CD4-positive, alpha-beta T cell treated with Interferon gamma for 1 hour (primary cell): ENCODE results near the gene TMEM63B.
"Not testable (repeated sequence)": the region's sequence is repeated elsewhere in the genome, so short reads cannot be mapped to it uniquely, and the experiment has no call there.

ENCODE experiments used
- DNase-seq: peaks from one replicate; pipeline ENCODE4 v3.0.0-alpha.2; 2020

The TMEM63B gene

DNA sequence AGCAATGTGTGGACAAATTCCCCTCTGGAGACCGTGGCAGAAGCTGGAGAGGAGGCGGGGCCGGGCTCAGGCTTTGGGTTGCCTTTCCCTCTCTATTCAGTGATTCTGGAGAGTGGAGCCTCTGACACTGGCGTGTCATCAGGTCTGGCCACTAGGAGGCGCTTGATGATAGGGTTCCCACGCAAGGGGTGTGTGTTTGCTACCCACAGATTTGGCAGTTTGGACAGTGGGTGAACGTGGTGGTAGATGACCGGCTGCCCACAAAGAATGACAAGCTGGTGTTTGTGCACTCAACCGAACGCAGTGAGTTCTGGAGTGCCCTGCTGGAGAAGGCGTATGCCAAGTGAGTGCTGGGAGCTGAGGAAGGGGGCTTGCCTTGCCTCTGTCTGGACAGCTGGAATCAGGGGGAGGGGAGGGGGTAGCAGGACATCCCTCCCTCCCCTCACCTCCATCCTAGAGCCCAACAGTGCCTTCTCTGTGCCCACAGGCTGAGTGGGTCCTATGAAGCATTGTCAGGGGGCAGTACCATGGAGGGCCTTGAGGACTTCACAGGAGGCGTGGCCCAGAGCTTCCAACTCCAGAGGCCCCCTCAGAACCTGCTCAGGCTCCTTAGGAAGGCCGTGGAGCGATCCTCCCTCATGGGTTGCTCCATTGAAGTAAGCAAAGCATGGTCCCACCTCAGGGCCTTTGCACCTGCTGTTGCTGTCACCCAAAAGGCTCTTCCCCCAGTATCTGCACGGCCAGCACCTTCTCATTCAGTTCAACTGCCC lies 45.6 kb downstream of the TMEM63B start:
- DNase-seq, result peak; percentile 72

DNA sequence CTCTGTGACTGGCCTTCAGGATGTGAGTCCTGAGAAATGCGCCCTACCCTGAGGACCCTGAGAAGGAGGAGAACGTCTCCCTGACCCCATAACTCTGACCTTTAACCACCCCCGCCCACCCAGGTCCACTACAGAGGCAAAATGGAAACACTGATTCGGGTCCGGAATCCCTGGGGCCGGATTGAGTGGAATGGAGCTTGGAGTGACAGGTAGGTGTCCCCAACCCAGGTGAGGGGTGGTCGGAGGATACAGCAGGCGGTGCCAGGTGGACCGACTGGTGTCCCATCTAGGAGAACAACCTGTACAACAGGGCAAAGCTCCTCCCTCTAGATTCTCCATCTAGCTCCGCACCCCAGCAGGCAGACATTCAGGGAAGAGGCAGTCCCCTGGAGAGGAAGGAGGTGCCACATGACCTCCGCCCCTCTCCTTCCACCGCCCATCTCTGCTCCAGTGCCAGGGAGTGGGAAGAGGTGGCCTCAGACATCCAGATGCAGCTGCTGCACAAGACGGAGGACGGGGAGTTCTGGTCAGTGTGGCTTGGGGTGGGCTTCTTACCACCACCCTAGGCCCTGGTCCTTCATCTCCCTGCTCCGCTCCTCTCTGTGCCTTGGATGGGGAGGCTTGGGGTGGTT lies 48.9 kb downstream of the TMEM63B start:
- no peak for DNase-seq

DNA sequence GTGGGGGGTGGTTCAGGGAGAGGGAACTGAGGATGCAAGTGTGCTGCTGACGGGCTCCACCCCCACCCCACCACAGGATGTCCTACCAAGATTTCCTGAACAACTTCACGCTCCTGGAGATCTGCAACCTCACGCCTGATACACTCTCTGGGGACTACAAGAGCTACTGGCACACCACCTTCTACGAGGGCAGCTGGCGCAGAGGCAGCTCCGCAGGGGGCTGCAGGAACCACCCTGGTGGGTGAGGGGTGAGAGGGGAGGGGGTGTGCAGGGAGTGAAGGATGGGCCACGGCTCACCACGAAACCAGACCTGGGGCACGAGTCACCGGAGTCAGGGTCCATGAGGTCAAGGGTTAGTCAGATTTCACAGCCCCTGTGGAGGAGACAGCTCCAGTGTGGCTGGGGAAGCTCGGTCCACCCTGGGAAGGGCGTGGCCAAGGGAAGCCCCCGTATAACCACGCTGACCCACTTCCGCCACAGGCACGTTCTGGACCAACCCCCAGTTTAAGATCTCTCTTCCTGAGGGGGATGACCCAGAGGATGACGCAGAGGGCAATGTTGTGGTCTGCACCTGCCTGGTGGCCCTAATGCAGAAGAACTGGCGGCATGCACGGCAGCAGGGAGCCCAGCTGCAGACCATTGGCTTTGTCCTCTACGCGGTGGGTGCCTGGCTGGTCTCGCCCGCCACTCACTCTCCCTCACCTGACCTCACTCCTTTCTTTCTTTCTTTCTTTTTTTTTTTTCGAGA lies 49.6 kb downstream of the TMEM63B start:
- DNase-seq, result peak; percentile 51

DNA sequence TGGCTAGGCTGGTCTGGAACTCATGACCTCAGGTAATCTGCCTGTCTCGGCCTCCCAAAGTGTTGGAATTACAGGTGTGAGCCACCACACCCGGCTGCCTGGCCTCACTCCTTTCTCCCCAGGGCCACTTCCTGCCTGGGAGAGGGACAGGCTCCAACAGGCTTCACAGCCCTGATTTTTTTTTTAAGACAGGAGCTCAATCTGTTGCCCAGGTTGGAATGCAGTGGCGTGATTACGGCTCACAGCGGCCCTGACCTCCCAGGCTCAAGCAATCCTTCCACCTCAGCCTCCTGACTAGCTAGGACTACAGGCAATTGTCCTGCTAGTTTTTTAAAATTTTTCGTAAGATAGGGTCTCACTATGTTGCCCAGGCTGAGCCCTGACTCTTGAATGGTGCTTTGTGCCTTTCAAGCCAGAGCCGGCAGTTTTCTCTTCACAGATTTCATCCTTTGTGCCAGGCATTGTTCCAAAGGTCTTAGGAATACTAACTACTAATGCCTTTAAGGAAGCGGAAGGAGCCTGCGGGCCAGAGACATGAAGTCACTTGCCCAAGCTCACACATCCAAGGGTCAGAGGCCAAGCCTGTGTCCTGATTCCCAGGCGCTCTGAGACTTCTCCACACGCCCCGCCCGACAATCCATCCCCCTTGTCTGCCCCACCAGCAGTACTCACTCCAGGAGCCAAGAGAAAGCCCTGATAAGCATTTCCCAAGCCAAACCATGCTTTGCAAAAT lies 50.5 kb downstream of the TMEM63B start:
- no peak for DNase-seq

DNA sequence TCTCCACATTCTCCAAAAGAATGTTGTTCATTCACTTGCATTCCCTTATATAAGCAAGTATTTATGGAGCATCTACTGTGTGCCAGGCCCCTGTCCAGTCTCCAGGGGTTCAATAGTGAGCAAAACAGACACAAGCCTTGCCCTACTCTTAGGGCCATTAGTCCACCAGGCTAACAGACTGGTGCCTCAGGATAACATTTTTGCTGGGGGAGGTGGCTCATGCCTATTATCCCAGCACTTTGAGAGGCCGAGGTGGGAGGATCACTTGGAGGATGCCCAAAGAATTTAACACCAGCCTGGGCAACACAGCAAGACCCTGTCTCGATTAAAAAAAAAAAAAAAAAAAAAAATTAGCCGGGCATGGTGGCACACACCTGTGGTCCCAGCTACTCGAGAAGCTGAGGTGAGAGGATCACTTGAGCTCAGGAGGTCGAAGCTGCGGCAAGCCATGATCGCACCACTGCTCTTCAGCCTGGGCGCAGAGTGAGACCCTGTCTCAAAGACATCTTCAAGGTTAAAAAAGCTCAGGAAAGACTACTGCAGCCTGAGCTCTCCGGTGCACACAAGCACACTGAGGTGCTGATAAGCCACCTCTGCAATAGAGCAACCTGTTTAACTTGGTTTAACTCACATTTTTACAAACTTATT lies 51.2 kb downstream of the TMEM63B start:
- no peak for DNase-seq

DNA sequence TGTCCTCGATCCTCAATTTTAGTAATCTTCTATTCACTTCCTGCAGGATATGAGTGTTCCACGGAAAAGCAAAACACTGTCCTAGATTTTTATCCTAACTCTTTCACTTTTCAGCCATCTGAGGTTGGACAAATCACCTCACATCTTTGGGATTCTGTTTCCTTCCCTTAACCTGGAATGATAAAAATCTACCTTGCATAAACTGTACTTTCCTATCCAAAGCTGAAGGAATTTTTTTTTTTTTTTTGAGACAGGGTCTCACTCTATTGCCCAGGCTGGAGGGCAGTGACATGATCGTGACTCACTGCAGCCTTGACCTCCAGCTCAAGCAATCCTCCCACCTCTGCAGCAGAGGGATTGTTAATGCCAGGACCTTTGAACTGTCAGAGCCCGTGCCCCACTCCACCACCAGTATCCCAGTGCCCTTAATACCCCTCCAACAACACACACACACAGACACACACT lies 51.8 kb downstream of the TMEM63B start:
- DNase-seq, result no peak

- DNase-seq, result no peak
Observed at GRCh38 chr6:44179648-44180047, 52.3 kb downstream of the TMEM63B start.

DNA sequence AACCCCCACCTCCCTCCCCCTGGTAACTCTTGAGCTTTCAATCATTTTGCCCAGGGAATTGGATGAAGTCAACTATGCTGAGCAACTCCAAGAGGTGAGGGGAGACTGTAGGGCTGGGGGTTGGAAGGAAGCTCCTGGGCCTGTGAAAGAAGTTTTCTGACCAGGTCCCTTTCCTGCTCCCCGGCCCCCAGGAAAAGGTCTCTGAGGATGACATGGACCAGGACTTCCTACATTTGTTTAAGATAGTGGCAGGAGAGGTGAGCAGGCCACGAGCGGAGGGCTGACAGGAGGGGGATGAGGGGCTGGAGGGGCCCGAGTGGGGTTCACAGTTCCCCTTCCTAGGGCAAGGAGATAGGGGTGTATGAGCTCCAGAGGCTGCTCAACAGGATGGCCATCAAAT lies 53.1 kb downstream of the TMEM63B start:
- DNase-seq, result no peak

DNA sequence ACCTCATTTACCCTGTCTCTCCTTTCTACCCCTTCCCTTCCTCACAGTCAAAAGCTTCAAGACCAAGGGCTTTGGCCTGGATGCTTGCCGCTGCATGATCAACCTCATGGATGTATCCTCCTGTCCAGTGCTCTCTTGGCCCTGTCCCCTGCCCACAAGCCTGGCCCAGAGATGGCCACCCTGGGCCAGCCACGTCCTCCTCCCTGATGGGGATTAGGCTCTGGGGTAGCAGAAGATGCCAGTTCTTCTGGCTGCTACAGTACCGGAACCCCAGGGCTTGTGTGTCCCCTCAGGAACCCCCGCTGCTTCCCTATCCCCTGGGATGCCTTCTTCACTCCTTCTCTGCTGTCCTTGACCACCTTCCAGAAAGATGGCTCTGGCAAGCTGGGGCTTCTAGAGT lies 53.5 kb downstream of the TMEM63B start:
- DNase-seq, result no peak

DNA sequence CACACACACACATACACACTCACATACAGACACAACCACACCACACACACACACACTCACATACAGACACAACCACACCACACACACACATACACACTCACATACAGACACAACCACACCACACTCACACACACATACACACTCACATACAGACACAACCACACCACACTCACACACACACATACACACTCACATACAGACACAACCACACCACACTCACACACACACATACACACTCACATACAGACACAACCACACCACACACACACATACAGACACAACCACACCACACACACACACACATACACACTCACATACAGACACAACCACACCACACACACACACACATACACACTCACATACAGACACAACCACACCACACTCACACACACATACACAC lies 54.4 kb downstream of the TMEM63B start:
- DNase-seq, result not testable (repeated sequence)

- DNase-seq, result no peak
Observed at GRCh38 chr6:44182911-44183390, 55.6 kb downstream of the TMEM63B start.

DNA sequence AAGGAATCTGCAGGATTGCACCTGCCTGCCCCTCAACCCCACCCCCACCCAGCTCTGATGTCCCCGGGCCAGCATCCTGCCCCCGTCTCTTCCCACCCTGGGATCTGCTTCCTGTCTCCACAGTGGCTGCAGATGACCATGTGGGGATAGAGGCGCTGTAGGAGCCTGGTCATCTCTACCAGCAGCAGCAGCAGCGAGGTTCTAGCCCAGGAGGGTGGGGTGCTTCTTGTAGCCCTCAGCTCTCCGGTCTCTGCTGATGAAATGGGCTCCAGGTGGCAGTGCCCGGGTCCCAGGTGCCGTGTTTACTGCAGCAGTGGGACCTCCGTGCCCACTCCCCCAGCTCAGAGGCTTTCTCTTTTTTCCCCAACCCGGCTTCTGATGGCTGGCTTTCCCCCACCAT lies 56.4 kb downstream of the TMEM63B start:
- DNase-seq, result no peak

DNA sequence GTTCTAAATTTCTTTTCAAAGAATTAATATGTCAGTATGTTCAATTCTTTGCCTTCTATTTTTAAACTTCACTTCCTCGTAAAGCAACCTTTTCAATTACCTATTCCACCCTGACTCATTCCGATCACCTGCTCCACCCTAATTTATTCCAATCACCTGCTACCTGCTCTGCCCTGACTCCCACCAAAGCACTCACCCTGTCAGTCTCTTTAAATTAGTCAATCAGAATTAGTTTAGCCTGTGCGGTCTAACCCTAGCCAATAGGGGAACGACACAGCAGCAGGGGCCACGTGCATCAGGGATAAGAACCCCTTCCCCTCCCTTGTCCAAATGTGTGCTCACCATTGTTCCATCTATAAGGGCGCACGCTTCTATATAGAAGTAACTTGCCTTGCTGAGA lies 58.0 kb downstream of the TMEM63B start:
- DNase-seq, result not testable (repeated sequence)

- DNase-seq, result no peak
Observed at GRCh38 chr6:44185953-44186634, 58.7 kb downstream of the TMEM63B start.

DNA sequence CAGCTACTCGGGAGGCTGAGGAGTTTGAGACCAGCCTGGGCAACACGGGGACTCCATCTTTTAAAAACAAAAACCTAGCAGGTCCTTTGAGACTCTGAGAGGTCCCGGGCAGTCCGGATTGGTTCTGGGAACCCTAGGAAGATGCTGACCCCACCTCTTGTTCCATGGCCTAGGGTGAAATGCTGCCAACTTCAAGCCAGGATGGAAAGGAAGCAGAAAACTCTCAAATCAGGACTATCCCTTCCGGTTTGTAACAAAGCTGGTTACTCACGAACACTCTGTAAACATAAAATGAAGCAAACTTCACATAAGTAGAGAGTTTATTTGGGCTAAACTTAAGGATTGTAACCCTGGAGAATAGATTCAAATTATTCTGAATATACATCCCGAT lies 59.3 kb downstream of the TMEM63B start:
- DNase-seq, result no peak

DNA sequence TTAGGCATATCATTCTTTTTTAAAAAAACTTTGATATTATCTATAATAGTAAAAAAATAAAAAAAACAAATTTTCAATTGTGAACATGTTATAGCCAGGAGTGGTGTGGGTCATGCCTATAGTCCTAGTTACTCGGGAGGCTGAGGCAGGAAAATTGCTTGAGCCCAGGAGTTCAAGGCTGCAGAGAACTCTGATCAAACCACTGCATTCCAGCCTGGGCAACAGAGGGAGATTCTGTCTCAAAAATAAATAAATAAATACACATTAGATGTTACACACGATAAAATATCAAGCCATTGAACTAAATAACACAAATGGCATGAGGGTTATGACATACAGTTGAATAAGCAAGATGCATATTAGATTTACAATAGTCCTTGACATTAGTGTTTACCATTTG lies 61.5 kb downstream of the TMEM63B start:
- no peak for DNase-seq

- no peak for DNase-seq
Observed at GRCh38 chr6:44189257-44189656, 61.9 kb downstream of the TMEM63B start.

GRCh38 chr6:44190715-44191114 lies 63.4 kb downstream of the TMEM63B start:
- DNase-seq, result no peak

DNA sequence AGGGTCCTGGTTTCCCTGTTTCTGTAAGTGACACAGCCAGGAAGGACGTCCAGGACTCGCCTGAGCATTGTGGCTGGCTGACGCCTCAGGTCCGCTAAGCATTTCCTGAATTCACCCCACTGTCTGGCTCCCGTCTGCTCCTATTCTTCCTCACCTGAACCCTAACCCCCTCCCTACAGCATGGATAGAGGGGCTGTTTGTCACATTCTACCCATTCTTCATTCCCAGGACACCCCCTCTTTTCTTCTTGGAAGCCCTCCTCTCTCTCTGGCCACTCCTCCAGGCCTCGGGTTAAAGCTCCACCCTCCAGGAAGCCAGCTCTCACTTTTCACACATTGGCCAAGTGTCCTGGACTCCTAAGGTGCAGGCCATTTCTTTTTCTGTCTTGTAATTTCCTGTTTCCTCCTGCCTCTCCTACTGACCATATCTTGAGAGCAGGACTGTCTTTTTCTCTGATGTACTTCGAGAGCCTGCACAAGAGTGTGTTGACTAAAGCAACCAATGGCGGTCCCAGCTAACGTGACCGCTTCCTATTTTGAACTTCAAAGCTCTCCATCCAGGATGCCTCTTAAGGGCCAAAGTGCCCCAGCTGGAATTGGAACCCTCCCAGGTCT lies 65.2 kb downstream of the TMEM63B start:
- no peak for DNase-seq

DNA sequence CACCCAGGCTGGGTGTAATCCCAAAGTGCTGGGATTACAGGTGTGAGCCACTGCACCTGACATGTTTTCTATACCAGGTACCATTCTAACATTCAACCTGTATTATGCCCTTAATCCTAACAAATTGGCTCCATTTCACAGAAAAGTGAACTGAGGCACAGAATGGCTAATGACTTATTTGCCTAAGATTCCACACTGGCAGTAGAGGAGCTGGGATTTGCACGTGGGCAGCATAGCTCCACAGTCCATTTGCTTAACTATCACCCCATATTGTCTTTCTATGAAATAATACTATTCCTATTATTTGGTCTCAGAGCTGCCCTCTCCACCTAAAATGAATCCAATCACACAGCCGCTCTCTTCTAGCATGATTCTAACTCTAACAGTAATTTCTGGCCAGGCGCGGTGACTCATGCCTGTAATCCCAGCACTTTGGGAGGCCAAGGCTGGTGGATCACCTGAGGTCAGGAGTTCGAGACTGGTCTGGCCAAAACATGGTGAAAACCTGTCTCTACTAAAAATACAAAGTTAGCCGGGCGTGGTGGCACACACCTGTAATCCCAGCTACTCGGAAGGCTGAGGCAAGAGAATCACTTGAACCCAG lies 66.1 kb downstream of the TMEM63B start:
- no peak for DNase-seq

- DNase-seq, result no peak
Observed at GRCh38 chr6:44194326-44194725, 67.0 kb downstream of the TMEM63B start.
